Measurements from ENCODE around the gene PVALEF.

PVALEF gene

GRCh38 chr17:81186203-81186602, 20.9 kb downstream of the PVALEF start:
- no peak for DNase-seq

- DNase-seq = no peak
Measured at GRCh38 chr17:81187120-81187519, 21.8 kb downstream of the PVALEF start.

- DNase-seq = no peak
Measured at GRCh38 chr17:81187586-81188490, 22.5 kb downstream of the PVALEF start.

GRCh38 chr17:81188491-81188840, 23.2 kb downstream of the PVALEF start:
- no peak for DNase-seq

- no peak for DNase-seq
Measured at GRCh38 chr17:81189016-81189415, 23.7 kb downstream of the PVALEF start.

- DNase-seq = no peak
Measured at GRCh38 chr17:81189670-81190530, 24.6 kb downstream of the PVALEF start.

- DNase-seq = no peak
Measured at GRCh38 chr17:81190591-81190990, 25.3 kb downstream of the PVALEF start.

- DNase-seq = no peak
Measured at GRCh38 chr17:81191116-81191515, 25.8 kb downstream of the PVALEF start.

- no peak for DNase-seq
Measured at GRCh38 chr17:81191646-81192045, 26.3 kb downstream of the PVALEF start.

GRCh38 chr17:81192386-81193050, 27.2 kb downstream of the PVALEF start:
- no peak for DNase-seq

- no peak for DNase-seq
Measured at GRCh38 chr17:81193051-81193410, 27.7 kb downstream of the PVALEF start.

- DNase-seq = no peak
Measured at GRCh38 chr17:81193470-81194224, 28.3 kb downstream of the PVALEF start.

GRCh38 chr17:81194225-81194760, 29.0 kb downstream of the PVALEF start:
- DNase-seq = no peak

- DNase-seq = no peak
Measured at GRCh38 chr17:81194941-81195901, 29.9 kb downstream of the PVALEF start.

- no peak for DNase-seq
Measured at GRCh38 chr17:81195941-81196495, 30.7 kb downstream of the PVALEF start.

- no peak for DNase-seq
Measured at GRCh38 chr17:81196505-81197408, 31.4 kb downstream of the PVALEF start.

- no peak for DNase-seq
Measured at GRCh38 chr17:81197409-81197795, 32.1 kb downstream of the PVALEF start.

- DNase-seq = no peak
Measured at GRCh38 chr17:81197831-81198490, 32.7 kb downstream of the PVALEF start.

- no peak for DNase-seq
Measured at GRCh38 chr17:81198826-81199481, 33.6 kb downstream of the PVALEF start.
